SHP77 (cell line): ENCODE measurements around the gene MMP8.

Experiments
- DNase-seq, 2 experiments: peaks; one replicate each; lab custom pipeline; 2025; lab: John Stamatoyannopoulos, UW

MMP8 gene

DNA sequence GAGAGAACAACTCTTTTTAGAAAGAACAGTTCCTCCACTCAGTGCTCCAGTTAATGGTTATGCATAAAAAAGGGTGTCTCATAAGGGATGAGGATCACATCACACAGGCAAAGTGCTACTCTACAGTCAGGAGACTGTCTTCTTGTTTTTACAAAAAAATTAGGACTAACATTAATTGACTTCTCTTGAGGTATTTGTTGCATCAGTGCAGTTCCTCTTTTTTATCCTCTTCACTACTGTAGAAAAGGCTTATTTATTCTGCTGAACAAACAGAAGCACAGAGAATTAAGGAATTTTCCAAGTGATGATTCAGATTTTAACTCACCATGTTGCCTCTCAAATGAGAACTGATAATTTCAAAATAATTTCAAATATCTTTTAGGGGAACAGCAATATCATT lies 1.9 kb downstream of the MMP8 start:
- no peak for DNase-seq

GRCh38 chr11:102719620-102720277 lies 5.0 kb downstream of the MMP8 start:
- no peak for DNase-seq

GRCh38 chr11:102717280-102717679 lies 7.5 kb downstream of the MMP8 start:
- no peak for DNase-seq

- DNase-seq: no peak
Measured at GRCh38 chr11:102716527-102716926, 8.2 kb downstream of the MMP8 start.

GRCh38 chr11:102712137-102712536 lies 12.6 kb downstream of the MMP8 start:
- no peak for DNase-seq

- DNase-seq: no peak
Measured at GRCh38 chr11:102709201-102709945, 15.4 kb downstream of the MMP8 start.

GRCh38 chr11:102708654-102709053 lies 16.1 kb downstream of the MMP8 start:
- DNase-seq: no peak

DNA sequence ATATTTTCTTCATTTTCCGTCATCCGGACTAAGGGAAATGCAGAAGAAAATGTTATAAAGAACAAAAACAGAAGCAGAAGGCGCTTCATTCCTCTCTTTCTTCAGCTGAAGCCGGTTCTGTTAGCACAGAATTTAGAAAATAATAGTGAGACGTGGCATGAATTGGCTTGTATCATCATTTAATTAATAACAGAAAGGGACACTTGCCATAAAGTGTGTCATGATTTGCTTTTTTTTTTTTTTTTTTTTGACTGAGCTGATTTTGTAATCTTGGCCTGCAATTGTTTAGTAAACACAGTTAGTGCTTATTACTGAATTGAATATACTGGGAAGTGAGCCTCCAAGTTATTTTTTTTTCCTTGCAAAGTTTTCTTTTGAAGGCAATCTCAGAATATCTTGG lies 19.1 kb downstream of the MMP8 start, which contains the start of gene MMP27:
Gene MMP27 (minus strand): TSS at position 144 of the 400 bp plus-strand sequence. CDS start 55 bp downstream, at position 89.
- DNase-seq: no peak

DNA sequence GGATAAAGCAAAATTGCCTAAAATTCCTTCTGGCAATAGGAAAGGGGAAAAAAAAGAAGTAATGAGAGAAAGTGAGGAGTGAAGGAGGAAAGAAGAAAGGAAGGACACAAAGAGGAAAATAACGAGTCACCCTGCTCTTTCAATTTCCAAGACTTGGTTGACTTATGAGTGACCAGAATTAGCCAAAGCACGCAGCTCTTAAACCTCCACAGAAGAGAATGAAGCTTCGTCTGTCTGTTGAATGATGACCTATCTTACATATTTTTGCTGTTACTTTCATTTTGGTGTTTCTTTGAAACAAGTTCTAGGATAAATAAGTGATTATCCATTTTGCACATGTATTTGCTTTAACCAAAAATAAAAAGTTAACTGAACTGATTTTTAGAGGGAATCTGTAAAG lies 19.9 kb downstream of the MMP8 start:
- no peak for DNase-seq

GRCh38 chr11:102703826-102704493 lies 20.8 kb downstream of the MMP8 start:
- DNase-seq: no peak

GRCh38 chr11:102695201-102695600 lies 29.6 kb downstream of the MMP8 start:
- DNase-seq: no peak

GRCh38 chr11:102685754-102686153 lies 39.0 kb downstream of the MMP8 start:
- DNase-seq: no peak

GRCh38 chr11:102685338-102685737 lies 39.4 kb downstream of the MMP8 start:
- DNase-seq: no peak

- DNase-seq: no peak
Measured at GRCh38 chr11:102683277-102683676, 41.5 kb downstream of the MMP8 start.

GRCh38 chr11:102680945-102681344 lies 43.8 kb downstream of the MMP8 start:
- no peak for DNase-seq

- no peak for DNase-seq
Measured at GRCh38 chr11:102678022-102678421, 46.7 kb downstream of the MMP8 start.

GRCh38 chr11:102676084-102676483 lies 48.7 kb downstream of the MMP8 start:
- no peak for DNase-seq

DNA sequence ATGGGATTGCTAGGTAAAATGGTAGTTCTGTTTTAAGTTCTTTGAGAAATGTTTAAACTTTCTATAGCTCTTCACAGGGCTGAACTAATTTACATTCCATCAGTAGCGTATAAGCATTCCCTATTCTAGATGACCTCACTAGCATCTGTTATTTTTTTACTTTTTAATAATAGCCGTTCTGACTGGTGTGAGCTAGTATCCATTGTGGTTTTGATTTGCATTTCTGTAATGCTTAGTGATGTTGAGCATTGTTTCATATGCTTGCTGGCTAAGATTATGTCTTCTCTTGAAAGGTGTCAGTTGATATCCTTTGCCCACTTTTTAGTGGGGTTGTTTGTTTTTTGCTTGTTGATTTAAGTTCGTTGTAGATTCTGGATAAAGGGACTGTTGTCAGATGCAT lies 55.1 kb downstream of the MMP8 start:
- DNase-seq: no peak

GRCh38 chr11:102666331-102666957 lies 58.3 kb downstream of the MMP8 start:
- DNase-seq: peak in 1 of 2 experiments; percentile 31

DNA sequence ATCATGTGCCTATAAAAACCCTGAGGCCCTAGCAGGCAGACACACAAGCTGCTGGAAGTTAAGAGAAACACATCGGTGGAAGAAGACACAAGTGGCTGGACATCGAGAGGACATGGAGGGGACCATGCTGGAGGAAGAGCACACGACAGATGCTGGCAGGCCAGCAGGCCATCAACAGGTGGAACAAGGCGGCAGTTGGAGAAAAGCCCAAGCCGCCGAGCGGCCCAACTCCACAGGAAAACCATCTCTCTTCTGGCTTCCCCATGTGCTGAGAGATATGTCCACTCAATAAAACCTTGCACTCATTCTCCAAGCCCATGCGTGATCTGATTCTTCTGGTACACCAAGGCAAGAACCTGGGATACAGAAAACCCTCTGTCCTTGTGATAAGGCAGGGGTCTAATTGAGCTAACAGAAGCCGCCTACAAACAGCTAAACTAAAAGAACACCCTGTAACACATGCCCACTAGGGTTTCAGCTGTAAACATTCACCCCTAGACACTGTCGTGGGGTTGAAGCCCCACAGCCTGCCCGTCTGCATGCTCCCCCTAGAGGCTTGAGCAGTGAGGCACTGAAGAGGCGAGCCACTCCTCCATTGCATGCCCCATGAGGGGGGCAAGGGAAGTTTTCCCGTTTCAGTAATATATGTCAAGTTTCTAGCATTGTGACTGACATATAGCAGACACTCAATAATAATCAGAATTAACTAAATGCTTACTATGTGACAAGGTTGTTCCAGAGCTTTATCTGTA lies 60.6 kb downstream of the MMP8 start:
- no peak for DNase-seq

DNA sequence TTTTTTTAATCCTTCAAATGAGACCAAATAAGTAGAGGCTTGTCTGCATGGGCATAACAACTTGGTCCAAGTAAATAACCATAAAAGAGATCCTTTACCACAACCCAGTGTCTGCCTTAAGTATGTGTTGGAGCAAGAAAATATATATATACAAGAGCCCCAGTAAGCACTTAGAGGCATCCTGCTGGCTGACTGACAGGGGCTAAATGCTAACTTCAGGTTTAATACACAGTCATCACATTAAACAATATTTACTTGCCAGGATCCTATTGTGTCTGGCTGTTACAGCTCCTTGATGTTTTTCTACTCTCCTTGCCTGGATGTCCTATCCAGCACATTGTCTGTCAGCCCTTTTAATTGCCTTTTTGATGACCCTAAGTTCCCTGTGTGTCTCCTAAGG lies 62.1 kb downstream of the MMP8 start:
- no peak for DNase-seq
